GM19455 (cell line): ENCODE data around the gene ADGRF5.

Experiments
- ATAC-seq: cut with Tn5 transposase; IDR thresholded peaks from one replicate; pipeline ENCODE4 v1.9.1; 2021; ENCODE audit not compliant: unreplicated experiment

The ADGRF5 gene

GRCh38 chr6:46932526-46933319, 11.0 kb upstream of the ADGRF5 start:
- ATAC-seq = no peak

GRCh38 chr6:46931416-46931815, 9.7 kb upstream of the ADGRF5 start:
- ATAC-seq = no peak

GRCh38 chr6:46930331-46930730, 8.6 kb upstream of the ADGRF5 start:
- ATAC-seq = no peak

GRCh38 chr6:46927066-46927465, 5.3 kb upstream of the ADGRF5 start:
- ATAC-seq = no peak

GRCh38 chr6:46926481-46926880, 4.7 kb upstream of the ADGRF5 start:
- ATAC-seq = no peak

- ATAC-seq = no peak
Measured at GRCh38 chr6:46925563-46926253, 4.0 kb upstream of the ADGRF5 start.

- ATAC-seq = no peak
Measured at GRCh38 chr6:46923476-46923875, 1.7 kb upstream of the ADGRF5 start.

GRCh38 chr6:46921059-46921458, 679 bp downstream of the ADGRF5 start:
- ATAC-seq = no peak

GRCh38 chr6:46918806-46919205, 2.9 kb downstream of the ADGRF5 start:
- ATAC-seq = no peak

- ATAC-seq = no peak
Measured at GRCh38 chr6:46917002-46917545, 4.7 kb downstream of the ADGRF5 start.

- ATAC-seq = no peak
Measured at GRCh38 chr6:46915866-46916265, 5.9 kb downstream of the ADGRF5 start.

GRCh38 chr6:46915380-46915779, 6.4 kb downstream of the ADGRF5 start:
- ATAC-seq = no peak

- no peak for ATAC-seq
Measured at GRCh38 chr6:46914279-46914810, 7.4 kb downstream of the ADGRF5 start.

GRCh38 chr6:46909371-46909770, 12.4 kb downstream of the ADGRF5 start:
- ATAC-seq = no peak

- ATAC-seq = no peak
Measured at GRCh38 chr6:46906776-46907175, 15.0 kb downstream of the ADGRF5 start.

GRCh38 chr6:46904117-46904516, 17.6 kb downstream of the ADGRF5 start:
- ATAC-seq = no peak

- no peak for ATAC-seq
Measured at GRCh38 chr6:46903175-46903574, 18.6 kb downstream of the ADGRF5 start.

- no peak for ATAC-seq
Measured at GRCh38 chr6:46901882-46902314, 19.8 kb downstream of the ADGRF5 start.

GRCh38 chr6:46900266-46900665, 21.5 kb downstream of the ADGRF5 start:
- no peak for ATAC-seq

- ATAC-seq = no peak
Measured at GRCh38 chr6:46899659-46900058, 22.1 kb downstream of the ADGRF5 start.

- ATAC-seq = no peak
Measured at GRCh38 chr6:46898006-46898405, 23.7 kb downstream of the ADGRF5 start.

- no peak for ATAC-seq
Measured at GRCh38 chr6:46896871-46897270, 24.9 kb downstream of the ADGRF5 start.
